ENCODE measurements around the gene MYO9A.

- TF ChIP-seq, protein P1, sequence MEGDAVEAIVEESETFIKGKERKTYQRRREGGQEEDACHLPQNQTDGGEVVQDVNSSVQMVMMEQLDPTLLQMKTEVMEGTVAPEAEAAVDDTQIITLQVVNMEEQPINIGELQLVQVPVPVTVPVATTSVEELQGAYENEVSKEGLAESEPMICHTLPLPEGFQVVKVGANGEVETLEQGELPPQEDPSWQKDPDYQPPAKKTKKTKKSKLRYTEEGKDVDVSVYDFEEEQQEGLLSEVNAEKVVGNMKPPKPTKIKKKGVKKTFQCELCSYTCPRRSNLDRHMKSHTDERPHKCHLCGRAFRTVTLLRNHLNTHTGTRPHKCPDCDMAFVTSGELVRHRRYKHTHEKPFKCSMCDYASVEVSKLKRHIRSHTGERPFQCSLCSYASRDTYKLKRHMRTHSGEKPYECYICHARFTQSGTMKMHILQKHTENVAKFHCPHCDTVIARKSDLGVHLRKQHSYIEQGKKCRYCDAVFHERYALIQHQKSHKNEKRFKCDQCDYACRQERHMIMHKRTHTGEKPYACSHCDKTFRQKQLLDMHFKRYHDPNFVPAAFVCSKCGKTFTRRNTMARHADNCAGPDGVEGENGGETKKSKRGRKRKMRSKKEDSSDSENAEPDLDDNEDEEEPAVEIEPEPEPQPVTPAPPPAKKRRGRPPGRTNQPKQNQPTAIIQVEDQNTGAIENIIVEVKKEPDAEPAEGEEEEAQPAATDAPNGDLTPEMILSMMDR (IDR thresholded peaks at IDR 0.05; ENCODE audit: borderline replicate concordance, extremely low read depth, low read length, poor library complexity, severe bottlenecking): no peak
- no peak for TF ChIP-seq EZH2 (IDR thresholded peaks at IDR 0.05; ENCODE audit: borderline replicate concordance, low read depth, low read length, severe bottlenecking)
Measured at GRCh38 chr15:72077950-72078349, 40.0 kb downstream of the MYO9A start.
